K562 (cell line): Measurements from ENCODE around the gene UQCC5. TPM values are rescaled to one million over a fixed set of nuclear protein-coding genes. Genes with fewer than 3 reads are reported as not detected.
A peak's percentile ranks its signal among the peaks of the same experiment; 100 is the strongest.

Source experiments
- BRD9 ChIP-seq: fragments of 450-650 bp; IDR thresholded peaks from 2 replicates; pipeline ENCODE4 v1.6.1; 2018; ENCODE audit warnings: low read depth; ENCODE audit not compliant: partially characterized antibody
- EP400 ChIP-seq: fragments of 450-650 bp; IDR thresholded peaks from 2 replicates; pipeline ENCODE4 v1.6.1; 2017; ENCODE audit warnings: antibody characterized with exemption, mild to moderate bottlenecking, moderate library complexity
- GABPB1 ChIP-seq: sonication (generic); formaldehyde crosslinking; IDR thresholded peaks from 2 replicates; pipeline ENCODE4 v1.8.0; 2022; ENCODE audit warnings: mild to moderate bottlenecking, missing genetic modification reagents
- MAFF ChIP-seq: IDR thresholded peaks from 2 replicates; pipeline ENCODE4 v1.6.1; 2012; ENCODE audit warnings: low read length, improper control_type of control experiment
- MXI1 ChIP-seq: IDR thresholded peaks from 2 replicates; pipeline ENCODE4 v1.6.1; 2011; ENCODE audit warnings: low read depth, mild to moderate bottlenecking, improper control_type of control experiment, low read length
- NR2F6 ChIP-seq: fragments of 450-650 bp; formaldehyde crosslinking; IDR thresholded peaks from 2 replicates; pipeline ENCODE4 v1.4.0; 2020; ENCODE audit warnings: mild to moderate bottlenecking
- SOX6 ChIP-seq: fragments of 450-650 bp; IDR thresholded peaks from 2 replicates; pipeline ENCODE4 v1.6.1; 2014; ENCODE audit warnings: mild to moderate bottlenecking
- ZFX ChIP-seq: sonication (generic); formaldehyde crosslinking; IDR thresholded peaks from 2 replicates; pipeline ENCODE4 v1.8.0; 2022; ENCODE audit warnings: mild to moderate bottlenecking, missing genetic modification reagents, moderate library complexity
- ZNF584 ChIP-seq: fragments of 200-800 bp; sonication (Bioruptor generic); IDR thresholded peaks from 2 replicates; pipeline ENCODE4 v1.6.1; 2016; ENCODE audit warnings: low read depth, mild to moderate bottlenecking, missing genetic modification characterization, missing compliant biosample characterization
- ZNF696 ChIP-seq: fragments of 250-450 bp; sonication (Bioruptor Pico); conservative IDR thresholded peaks from 2 replicates; pipeline ENCODE4 v1.4.0; 2020; ENCODE audit warnings: mild to moderate bottlenecking, moderate library complexity
- polyA plus RNA-seq, 8 experiments: library from polyadenylated mRNA; depleted of rRNA in 4 of 8; stranded (reverse) in 5 of 8; unstranded in 3 of 8; fragments of >200 nt; fragmentation: Nextera tagmentation in 2 of 8; fragmentation: Illumina TruSeq in 1 of 8; extraction: Ambion mirVana in 2 of 8; extraction: Trizol in 1 of 8; gene quantifications; 2 replicates each; pipeline versions ENCODE4 v1.2.1 to v1.2.3, GENCODE V29; 2011 to 2014; ENCODE audit warnings: inconsistent platforms in 1 of 8, missing spikeins in 1 of 8
- total RNA-seq, 7 experiments: library from RNA; depleted of rRNA in 6 of 7; stranded (reverse); fragments of >200 nt in 6 of 7; fragmentation: Illumina TruSeq in 2 of 7; extraction: Trizol in 2 of 7; gene quantifications; 2 replicates each; pipeline versions ENCODE4 v1.2.1 to v1.2.3, GENCODE V29; 2011 to 2021; ENCODE audit warnings: low replicate concordance in 1 of 7
- TF ChIP-seq, protein P1 (sequence below): sonication (generic); formaldehyde crosslinking; IDR thresholded peaks from 2 replicates; pipeline ENCODE4 v1.8.1; 2023; ENCODE audit warnings: mild to moderate bottlenecking, missing genetic modification reagents
- TF ChIP-seq, protein P2 (sequence below): sonication (generic); formaldehyde crosslinking; IDR thresholded peaks from 2 replicates; pipeline ENCODE4 v1.8.0; 2022; ENCODE audit warnings: mild to moderate bottlenecking, low read depth, missing genetic modification reagents
- TF ChIP-seq, protein P3 (sequence below): fragments of 450-650 bp; conservative IDR thresholded peaks from 2 replicates; pipeline ENCODE4 v1.6.1; 2016; ENCODE audit warnings: missing genetic modification characterization, low read depth, mild to moderate bottlenecking, missing compliant biosample characterization, moderate library complexity
- TF ChIP-seq, protein P4 (sequence below): fragments of 250-450 bp; sonication (Bioruptor Pico); IDR thresholded peaks from 2 replicates; pipeline ENCODE4 v1.8.0; 2021; ENCODE audit warnings: mild to moderate bottlenecking, moderate library complexity
- TF ChIP-seq, protein P5 (sequence below), 2 experiments: fragments of 450-650 bp; conservative IDR thresholded peaks; 2 replicates each; pipeline ENCODE4 v1.6.1; 2017; ENCODE audit warnings: mild to moderate bottlenecking in 2 of 2, moderate library complexity in 2 of 2

Gene UQCC5
- total and polyA plus RNA-seq, 9 of the 15 experiments (the other 6 are each of a cell fraction or from before 2014, with no cell fraction given) = 10.2 to 55.4 (median 33.8) TPM

DNA sequence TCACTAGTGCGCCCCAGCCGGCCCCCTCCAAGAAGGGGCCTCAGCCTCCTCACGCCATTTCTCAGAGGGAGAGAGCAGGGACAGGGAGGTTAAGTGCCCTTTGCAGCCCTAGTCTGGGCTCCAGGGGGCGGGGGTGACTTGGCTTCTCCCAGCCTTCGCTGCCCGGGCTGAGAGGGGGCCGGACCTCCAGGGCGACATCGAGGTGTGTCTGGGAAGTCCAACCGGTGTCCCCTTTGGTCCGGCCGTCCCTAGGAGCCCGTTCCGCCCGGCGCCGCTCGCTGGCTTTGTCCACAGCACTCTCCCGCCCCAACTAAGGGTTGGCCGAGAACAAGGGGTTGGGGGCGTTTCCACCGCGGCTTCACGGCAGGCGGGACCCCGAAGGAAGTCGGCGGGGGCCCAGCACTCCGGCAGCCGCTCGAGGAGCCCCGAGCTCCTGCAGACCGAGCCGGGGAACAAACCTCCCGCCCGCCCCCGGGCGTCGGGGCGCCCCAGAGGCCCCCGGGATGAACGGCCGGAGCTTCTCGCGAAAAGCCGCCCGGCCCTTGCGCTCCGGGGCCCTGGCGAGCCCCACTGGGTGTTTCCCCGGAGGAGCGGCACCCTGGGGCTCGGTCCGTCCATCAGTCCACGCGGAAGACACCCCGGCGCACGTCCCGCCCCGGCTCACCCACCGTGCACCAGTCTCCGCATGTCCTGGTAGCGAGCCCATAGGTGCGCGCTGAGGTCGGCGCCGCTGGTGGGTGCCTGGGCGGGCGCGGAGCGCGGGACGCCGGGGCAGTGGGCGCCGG is 3.4 kb upstream of the UQCC5 start (continued):
- TF ChIP-seq, protein P1, sequence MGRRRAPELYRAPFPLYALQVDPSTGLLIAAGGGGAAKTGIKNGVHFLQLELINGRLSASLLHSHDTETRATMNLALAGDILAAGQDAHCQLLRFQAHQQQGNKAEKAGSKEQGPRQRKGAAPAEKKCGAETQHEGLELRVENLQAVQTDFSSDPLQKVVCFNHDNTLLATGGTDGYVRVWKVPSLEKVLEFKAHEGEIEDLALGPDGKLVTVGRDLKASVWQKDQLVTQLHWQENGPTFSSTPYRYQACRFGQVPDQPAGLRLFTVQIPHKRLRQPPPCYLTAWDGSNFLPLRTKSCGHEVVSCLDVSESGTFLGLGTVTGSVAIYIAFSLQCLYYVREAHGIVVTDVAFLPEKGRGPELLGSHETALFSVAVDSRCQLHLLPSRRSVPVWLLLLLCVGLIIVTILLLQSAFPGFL (CRISPR knock-in tag) = no peak
- TF ChIP-seq, protein P2, sequence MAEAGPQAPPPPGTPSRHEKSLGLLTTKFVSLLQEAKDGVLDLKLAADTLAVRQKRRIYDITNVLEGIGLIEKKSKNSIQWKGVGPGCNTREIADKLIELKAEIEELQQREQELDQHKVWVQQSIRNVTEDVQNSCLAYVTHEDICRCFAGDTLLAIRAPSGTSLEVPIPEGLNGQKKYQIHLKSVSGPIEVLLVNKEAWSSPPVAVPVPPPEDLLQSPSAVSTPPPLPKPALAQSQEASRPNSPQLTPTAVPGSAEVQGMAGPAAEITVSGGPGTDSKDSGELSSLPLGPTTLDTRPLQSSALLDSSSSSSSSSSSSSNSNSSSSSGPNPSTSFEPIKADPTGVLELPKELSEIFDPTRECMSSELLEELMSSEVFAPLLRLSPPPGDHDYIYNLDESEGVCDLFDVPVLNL (CRISPR knock-in tag) = no peak
- no peak for TF ChIP-seq MAFF
- TF ChIP-seq ZNF696 = no peak
- TF ChIP-seq, protein P3, sequence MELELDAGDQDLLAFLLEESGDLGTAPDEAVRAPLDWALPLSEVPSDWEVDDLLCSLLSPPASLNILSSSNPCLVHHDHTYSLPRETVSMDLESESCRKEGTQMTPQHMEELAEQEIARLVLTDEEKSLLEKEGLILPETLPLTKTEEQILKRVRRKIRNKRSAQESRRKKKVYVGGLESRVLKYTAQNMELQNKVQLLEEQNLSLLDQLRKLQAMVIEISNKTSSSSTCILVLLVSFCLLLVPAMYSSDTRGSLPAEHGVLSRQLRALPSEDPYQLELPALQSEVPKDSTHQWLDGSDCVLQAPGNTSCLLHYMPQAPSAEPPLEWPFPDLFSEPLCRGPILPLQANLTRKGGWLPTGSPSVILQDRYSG (tag) = no peak
- TF ChIP-seq, protein P4, sequence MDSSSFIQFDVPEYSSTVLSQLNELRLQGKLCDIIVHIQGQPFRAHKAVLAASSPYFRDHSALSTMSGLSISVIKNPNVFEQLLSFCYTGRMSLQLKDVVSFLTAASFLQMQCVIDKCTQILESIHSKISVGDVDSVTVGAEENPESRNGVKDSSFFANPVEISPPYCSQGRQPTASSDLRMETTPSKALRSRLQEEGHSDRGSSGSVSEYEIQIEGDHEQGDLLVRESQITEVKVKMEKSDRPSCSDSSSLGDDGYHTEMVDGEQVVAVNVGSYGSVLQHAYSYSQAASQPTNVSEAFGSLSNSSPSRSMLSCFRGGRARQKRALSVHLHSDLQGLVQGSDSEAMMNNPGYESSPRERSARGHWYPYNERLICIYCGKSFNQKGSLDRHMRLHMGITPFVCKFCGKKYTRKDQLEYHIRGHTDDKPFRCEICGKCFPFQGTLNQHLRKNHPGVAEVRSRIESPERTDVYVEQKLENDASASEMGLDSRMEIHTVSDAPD = no peak
- no peak for TF ChIP-seq ZNF584
- TF ChIP-seq SOX6 = no peak
- TF ChIP-seq NR2F6 = no peak
- TF ChIP-seq GABPB1 (CRISPR knock-in tag) = peak; percentile 58; the same call in 1 of the 2 replicates
- TF ChIP-seq, protein P5, sequence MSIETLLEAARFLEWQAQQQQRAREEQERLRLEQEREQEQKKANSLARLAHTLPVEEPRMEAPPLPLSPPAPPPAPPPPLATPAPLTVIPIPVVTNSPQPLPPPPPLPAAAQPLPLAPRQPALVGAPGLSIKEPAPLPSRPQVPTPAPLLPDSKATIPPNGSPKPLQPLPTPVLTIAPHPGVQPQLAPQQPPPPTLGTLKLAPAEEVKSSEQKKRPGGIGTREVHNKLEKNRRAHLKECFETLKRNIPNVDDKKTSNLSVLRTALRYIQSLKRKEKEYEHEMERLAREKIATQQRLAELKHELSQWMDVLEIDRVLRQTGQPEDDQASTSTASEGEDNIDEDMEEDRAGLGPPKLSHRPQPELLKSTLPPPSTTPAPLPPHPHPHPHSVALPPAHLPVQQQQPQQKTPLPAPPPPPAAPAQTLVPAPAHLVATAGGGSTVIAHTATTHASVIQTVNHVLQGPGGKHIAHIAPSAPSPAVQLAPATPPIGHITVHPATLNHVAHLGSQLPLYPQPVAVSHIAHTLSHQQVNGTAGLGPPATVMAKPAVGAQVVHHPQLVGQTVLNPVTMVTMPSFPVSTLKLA (conservative IDR thresholded peaks at IDR 0.05) = peak in 1 of 2 experiments; percentile 19; a peak in 1 of 4 replicates
- no peak for TF ChIP-seq BRD9
- TF ChIP-seq EP400 = peak; percentile 46; the same call in 1 of the 2 replicates
- TF ChIP-seq ZFX (CRISPR knock-in tag) = peak; percentile 32; the same call in 1 of the 2 replicates
- no peak for TF ChIP-seq MXI1
